Measurements from ENCODE around the gene NTSR2. TPM values are rescaled to one million over a fixed set of nuclear protein-coding genes. Genes with fewer than 3 reads are reported as not detected.

Gene NTSR2
- total and polyA plus RNA-seq, 2 of the 8 experiments (the other 6 are each of a cell fraction or from before 2014, with no cell fraction given) = 0.05 TPM; not detected in 1

- no peak overlapping the region for H3K4me3 ChIP-seq (ENCODE audit: extremely low read depth in 1 of 4, insufficient read depth in 2 of 4, low read depth in 3 of 4, low read length in 4 of 4)
- H2BK5ac ChIP-seq (ENCODE audit: low read depth, low read length) = no peak overlapping the region
- no peak overlapping the region for H2AK5ac ChIP-seq (ENCODE audit: low read depth, low read length)
- no peak overlapping the region for H4K91ac ChIP-seq (replicated peaks; ENCODE audit: insufficient read length, low read length)
- no peaks in the 10 kb centered on the region for H3K27me3 ChIP-seq (replicated peaks in 1 of 4; ENCODE audit: control insufficient read depth in 3 of 4, extremely low read depth in 1 of 4, insufficient read depth in 3 of 4, low read length in 3 of 4)
- H3K9ac ChIP-seq (replicated peaks in 1 of 4; ENCODE audit: extremely low read depth in 1 of 4, low read depth in 3 of 4, low read length in 3 of 4) = no peak overlapping the region
- no peaks in the 10 kb centered on the region for H4K20me1 ChIP-seq (replicated peaks in 1 of 2; ENCODE audit: control insufficient read depth in 1 of 2, insufficient read depth in 2 of 2, low read length in 2 of 2)
- no peak overlapping the region for H4K8ac ChIP-seq (ENCODE audit: extremely low read depth, insufficient read depth, low read length)
- H3K79me2 ChIP-seq (ENCODE audit: control insufficient read depth in 1 of 2, insufficient read depth in 2 of 2, low read length in 2 of 2) = no peaks in the 10 kb centered on the region
- ChIA-PET POLR2A (ENCODE audit: partially characterized antibody) (interaction anchor here (1.0 kb wide), 1 partner anchor 37 kb away, joined by 3 read pairs; the partner anchor contains the start of gene LPIN1), CTCF (ENCODE audit: partially characterized antibody) (interaction anchor here (1.6 to 2.2 kb wide), 3 partner anchors 13 to 34 kb away, joined by 6 to 7 read pairs (median 7); no protein-coding TSS in a partner anchor)
- H3K4me2 ChIP-seq (ENCODE audit: insufficient read depth in 1 of 2, low read depth in 2 of 2, low read length in 2 of 2) = no peak overlapping the region
- H2BK12ac ChIP-seq (ENCODE audit: low read depth, low read length) = no peak overlapping the region
- peaks cover 0 to 3% of the 10 kb centered on the region in 2 experiments; a peak in 2 of 4 replicates for H3K9me3 ChIP-seq (ENCODE audit: insufficient read depth in 2 of 2, low read depth in 1 of 2, low read length in 1 of 2)
- no peaks in the 10 kb centered on the region for H3K36me3 ChIP-seq (ENCODE audit: control insufficient read depth in 2 of 4, insufficient read depth in 4 of 4, low read length in 3 of 4)
- DNase-seq (ENCODE audit: low read depth in 1 of 2, low spot score in 2 of 2) (no peak), FAIRE-seq (no peak)
- H4K5ac ChIP-seq (ENCODE audit: insufficient read length, low read depth, low read length) = no peak overlapping the region
- H2BK20ac ChIP-seq (ENCODE audit: low read length) = no peak overlapping the region
- 96% methylated on average over 3 of the region's 3 CpGs; no CpG with 5 or more reads in 1 of the 2 experiments for WGBS, 2 experiments (ENCODE audit: extremely low coverage in 1 of 2, insufficient coverage in 1 of 2, insufficient read length in 1 of 2, insufficient replicate concordance in 2 of 2, low coverage in 1 of 2, low lambda C conversion rate in 2 of 2, missing lambda C conversion rate in 1 of 2)
- no peaks in the 10 kb centered on the region for H3K4me1 ChIP-seq (replicated peaks in 1 of 4; ENCODE audit: control insufficient read depth in 3 of 4, insufficient read depth in 4 of 4, low read length in 3 of 4)
- H3K79me1 ChIP-seq (ENCODE audit: low read depth, low read length) = no peaks in the 10 kb centered on the region
- H2BK120ac ChIP-seq (replicated peaks; ENCODE audit: low read depth, low read length) = no peak overlapping the region
- H3K56ac ChIP-seq (replicated peaks; ENCODE audit: insufficient read length, low read depth, low read length) = no peak overlapping the region
- no peak overlapping the region for H3K18ac ChIP-seq (ENCODE audit: extremely low read depth, low read length)
- no peaks in the 10 kb centered on the region for H3K23me2 ChIP-seq (ENCODE audit: low read depth, low read length)
- H2AFZ ChIP-seq (ENCODE audit: low read length) = no peak overlapping the region
- no peak overlapping the region for H3K23ac ChIP-seq (ENCODE audit: insufficient read length)
- H3K27ac ChIP-seq (ENCODE audit: low read depth, low read length) = no peak overlapping the region
- no peak overlapping the region for H3K4ac ChIP-seq (replicated peaks; ENCODE audit: insufficient read length, low read depth, low read length)
- no peak overlapping the region for H2BK15ac ChIP-seq (ENCODE audit: low read length)
- H3K14ac ChIP-seq (ENCODE audit: insufficient read length) = no peak overlapping the region
- TF ChIP-seq BRCA1 (IDR thresholded peaks at IDR 0.05; ENCODE audit: low read depth, low read length) (no peak), CBX5 (IDR thresholded peaks at IDR 0.05; ENCODE audit: low read depth, low read length) (no peak), SP1 (IDR thresholded peaks at IDR 0.05; ENCODE audit: low read depth, low read length) (no peak), FOSL1 (IDR thresholded peaks at IDR 0.05; ENCODE audit: insufficient read depth, low read depth, low read length) (no peak), CEBPB (IDR thresholded peaks at IDR 0.05; ENCODE audit: low read depth, low read length) (no peak), CHD2 (IDR thresholded peaks at IDR 0.05; ENCODE audit: low read length) (no peak), HDAC2 (IDR thresholded peaks at IDR 0.05; ENCODE audit: borderline replicate concordance in 1 of 2, low read depth in 2 of 2, low read length in 2 of 2) (no peak), USF2 (IDR thresholded peaks at IDR 0.05; ENCODE audit: low read length) (no peak), PHF8 (conservative IDR thresholded peaks at IDR 0.05; ENCODE audit: low read depth, low read length) (no peak), TEAD4 (IDR thresholded peaks at IDR 0.05; ENCODE audit: low read depth, low read length) (no peak)
- TF ChIP-seq, protein P1, sequence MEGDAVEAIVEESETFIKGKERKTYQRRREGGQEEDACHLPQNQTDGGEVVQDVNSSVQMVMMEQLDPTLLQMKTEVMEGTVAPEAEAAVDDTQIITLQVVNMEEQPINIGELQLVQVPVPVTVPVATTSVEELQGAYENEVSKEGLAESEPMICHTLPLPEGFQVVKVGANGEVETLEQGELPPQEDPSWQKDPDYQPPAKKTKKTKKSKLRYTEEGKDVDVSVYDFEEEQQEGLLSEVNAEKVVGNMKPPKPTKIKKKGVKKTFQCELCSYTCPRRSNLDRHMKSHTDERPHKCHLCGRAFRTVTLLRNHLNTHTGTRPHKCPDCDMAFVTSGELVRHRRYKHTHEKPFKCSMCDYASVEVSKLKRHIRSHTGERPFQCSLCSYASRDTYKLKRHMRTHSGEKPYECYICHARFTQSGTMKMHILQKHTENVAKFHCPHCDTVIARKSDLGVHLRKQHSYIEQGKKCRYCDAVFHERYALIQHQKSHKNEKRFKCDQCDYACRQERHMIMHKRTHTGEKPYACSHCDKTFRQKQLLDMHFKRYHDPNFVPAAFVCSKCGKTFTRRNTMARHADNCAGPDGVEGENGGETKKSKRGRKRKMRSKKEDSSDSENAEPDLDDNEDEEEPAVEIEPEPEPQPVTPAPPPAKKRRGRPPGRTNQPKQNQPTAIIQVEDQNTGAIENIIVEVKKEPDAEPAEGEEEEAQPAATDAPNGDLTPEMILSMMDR (IDR thresholded peaks at IDR 0.05; ENCODE audit: control extremely low read depth in 1 of 3, insufficient read depth in 1 of 3, low read depth in 1 of 3, low read length in 3 of 3) = no peak
Observed at GRCh38 chr2:11710210-11710609, 40.2 kb upstream of the NTSR2 start.
